ENCODE results near the gene ZNF229.

Gene ZNF229

DNA sequence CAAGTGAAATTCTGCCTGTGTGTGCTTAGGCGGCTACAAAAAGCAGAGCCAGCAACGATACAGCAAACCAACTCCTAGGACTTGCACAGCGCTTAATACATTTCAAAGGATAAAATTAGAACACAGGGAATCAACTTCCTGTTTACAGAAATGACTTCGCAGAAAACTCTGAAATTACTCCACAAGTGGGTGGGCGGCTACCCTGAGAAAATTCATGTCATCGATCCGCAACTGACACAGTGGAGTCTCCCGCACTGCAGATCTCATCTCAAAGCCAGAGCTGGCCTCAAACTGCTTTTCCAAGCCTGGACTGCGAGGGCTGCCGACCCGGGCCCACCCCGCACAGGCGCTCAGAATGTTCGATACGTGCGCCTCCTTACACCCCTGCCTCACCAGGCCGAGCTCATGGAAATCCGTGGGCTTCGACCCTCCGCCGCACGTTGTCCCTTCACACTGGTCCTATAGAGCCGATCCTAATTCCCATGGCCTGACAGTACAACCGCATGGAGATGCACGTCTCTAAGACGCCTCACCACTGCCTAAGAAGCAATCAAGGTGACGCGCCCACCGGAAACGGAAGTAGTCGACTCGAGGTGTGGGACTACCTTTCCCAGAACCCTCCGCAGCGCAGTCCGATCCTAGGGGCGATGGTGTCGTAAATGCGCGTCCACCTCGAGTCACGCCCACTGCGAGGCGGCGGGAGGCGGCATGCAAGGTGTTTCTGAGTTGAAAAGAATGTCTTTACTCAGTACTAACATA, at the start of gene ZNF229:
ZNF229 (minus strand) TSS at position 557 of the 759 bp plus-strand sequence. CDS start 5,625 bp downstream, outside the sequence.
- no peak for TF ChIP-seq GATA3 (IDR thresholded peaks at IDR 0.05; ENCODE audit: low read depth, low read length)
- TF ChIP-seq GATA2 (IDR thresholded peaks at IDR 0.05; ENCODE audit: low read depth, low read length): no peak

DNA sequence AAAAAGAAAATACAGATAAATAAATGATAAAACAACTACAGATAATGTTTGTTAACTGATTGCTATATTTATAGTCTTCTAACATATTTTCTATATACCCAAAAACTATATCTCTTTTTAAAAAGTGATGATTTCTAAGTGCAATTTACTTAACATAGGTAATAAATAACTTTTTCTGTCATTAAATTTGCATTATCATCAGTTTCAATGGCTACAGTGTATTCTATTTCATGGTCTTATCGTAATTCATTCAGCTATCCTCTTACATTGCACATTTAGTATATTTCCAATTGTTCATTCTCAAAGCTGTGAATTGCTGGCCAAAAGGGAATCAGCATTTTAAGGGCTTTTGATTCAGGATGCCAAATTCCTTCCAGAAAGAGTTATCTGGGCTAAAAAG, 48.4 kb upstream of the ZNF229 start:
- TF ChIP-seq GATA3 (IDR thresholded peaks at IDR 0.05; ENCODE audit: low read depth, low read length): no peak
- no peak for TF ChIP-seq GATA2 (IDR thresholded peaks at IDR 0.05; ENCODE audit: low read depth, low read length)

DNA sequence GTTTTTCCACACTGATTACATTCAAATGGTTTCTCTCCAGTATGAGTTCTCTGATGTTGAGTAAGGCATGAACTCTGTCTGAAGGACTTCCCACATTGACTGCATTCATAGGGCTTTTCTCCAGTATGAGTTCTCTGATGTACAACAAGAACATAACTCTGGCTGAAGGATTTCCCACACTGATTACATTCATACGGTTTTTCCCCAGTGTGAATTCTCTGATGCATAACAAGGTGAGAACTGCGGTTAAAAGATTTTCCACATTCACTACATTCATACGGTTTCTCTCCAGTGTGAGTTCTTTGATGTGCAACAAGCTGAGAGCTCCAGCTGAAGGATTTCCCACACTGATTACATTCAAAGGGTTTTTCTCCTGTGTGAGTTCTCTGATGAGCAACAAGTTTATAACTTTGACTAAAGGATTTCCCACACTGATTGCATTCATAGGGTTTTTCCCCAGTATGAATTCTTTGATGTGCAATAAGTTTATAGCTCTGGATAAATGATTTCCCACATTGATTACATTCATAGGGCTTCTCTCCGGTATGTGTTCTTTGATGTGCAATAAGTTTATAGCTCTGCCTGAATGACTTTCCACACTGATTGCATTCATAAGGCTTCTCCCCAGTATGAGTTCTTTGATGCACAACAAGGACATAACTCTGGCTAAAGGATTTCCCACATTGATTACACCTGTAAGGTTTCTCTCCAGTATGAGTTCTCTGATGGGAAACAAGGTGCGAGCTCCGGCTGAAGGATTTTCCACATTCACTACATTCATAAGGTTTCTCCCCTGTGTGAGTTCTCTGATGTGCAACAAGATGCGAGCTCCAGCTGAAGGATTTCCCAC, 28.5 kb upstream of the ZNF229 start:
- no peak for TF ChIP-seq GATA3 (IDR thresholded peaks at IDR 0.05; ENCODE audit: low read depth, low read length)
- no peak for TF ChIP-seq GATA2 (IDR thresholded peaks at IDR 0.05; ENCODE audit: low read depth, low read length)

DNA sequence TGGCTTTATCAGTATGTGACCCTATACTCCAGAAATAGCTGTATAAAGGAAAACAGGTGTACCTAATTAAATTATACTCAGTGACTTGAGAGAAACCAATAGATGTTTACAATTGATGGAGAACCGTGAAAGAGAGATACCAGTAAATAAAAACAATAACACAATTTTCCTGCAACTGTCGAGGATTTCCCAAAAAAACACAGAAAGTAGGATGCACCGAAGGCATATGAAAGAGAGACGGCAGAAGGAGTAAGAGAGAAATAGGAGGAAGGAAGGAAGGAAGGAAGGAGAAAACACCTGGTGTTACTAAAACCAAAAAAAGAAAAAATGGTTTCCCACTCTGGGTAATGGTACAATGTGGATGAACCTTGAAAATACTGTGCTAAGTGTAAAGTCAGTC, 6.8 kb upstream of the ZNF229 start:
- TF ChIP-seq GATA3 (IDR thresholded peaks at IDR 0.05; ENCODE audit: low read depth, low read length) (no peak), GATA2 (IDR thresholded peaks at IDR 0.05; ENCODE audit: low read depth, low read length) (no peak)

DNA sequence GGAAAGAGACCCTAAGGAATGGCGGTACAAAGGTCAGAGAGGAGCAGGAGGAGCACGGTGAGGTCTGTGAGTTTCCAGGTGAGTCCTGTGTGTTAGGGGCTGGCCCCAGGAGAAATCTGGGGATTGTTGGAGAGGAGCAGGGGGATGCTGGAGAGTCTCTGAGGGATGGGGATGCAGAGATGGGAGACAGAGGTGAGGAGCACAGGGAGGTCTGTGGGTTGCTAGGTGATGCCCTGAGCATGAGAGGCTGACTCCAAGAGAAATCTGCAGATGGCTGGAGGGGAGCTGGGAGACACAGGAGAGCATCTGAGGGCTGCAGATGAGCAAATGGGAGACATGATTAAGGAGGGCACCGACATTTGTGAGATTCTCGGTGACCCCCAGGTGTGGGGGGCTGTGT, 4.1 kb upstream of the ZNF229 start:
- no peak for TF ChIP-seq GATA2 (IDR thresholded peaks at IDR 0.05; ENCODE audit: low read depth, low read length)
- no peak for TF ChIP-seq GATA3 (IDR thresholded peaks at IDR 0.05; ENCODE audit: low read depth, low read length)

DNA sequence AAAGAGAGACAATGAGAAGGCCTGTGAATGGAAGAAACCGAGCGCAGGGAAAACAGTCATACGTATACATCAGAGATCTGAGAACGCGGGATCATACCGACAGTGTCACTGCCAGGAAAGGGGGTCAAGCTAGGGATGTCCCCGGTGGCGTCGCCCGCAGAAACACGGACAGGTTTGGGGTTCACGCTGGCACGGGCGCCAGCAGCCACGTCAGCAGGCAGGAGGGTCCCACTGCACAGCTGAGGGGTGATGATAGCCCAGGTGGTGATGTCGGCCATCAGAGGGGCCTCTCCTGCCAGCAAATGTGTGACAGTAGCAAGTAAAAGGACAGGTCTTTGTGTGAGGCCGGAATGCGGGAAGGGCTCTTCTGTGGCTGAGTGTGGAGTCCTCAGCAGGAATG, 3.4 kb upstream of the ZNF229 start:
- TF ChIP-seq GATA2 (IDR thresholded peaks at IDR 0.05; ENCODE audit: low read depth, low read length): no peak
- no peak for TF ChIP-seq GATA3 (IDR thresholded peaks at IDR 0.05; ENCODE audit: low read depth, low read length)

DNA sequence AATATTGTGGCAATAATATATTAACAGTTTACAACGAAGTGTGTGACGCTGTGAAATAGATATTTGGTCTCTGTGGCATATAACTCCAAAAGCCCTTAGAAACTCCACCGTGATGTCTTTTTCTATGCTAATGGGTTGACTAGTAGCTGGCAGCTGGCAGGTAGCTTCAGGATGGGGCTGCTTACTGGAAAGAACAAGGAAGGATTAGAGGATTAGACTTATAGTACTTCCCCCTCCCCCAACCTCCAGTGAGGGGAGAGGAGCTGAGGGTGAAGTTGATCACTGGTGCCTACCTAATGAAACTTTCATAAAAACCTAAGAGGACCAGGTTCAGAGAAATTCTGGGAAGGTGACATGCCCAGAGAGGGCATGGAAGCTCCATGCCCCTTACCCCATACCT, 9.8 kb downstream of the ZNF229 start:
- no peak for TF ChIP-seq GATA2 (IDR thresholded peaks at IDR 0.05; ENCODE audit: low read depth, low read length)
- no peak for TF ChIP-seq GATA3 (IDR thresholded peaks at IDR 0.05; ENCODE audit: low read depth, low read length)

DNA sequence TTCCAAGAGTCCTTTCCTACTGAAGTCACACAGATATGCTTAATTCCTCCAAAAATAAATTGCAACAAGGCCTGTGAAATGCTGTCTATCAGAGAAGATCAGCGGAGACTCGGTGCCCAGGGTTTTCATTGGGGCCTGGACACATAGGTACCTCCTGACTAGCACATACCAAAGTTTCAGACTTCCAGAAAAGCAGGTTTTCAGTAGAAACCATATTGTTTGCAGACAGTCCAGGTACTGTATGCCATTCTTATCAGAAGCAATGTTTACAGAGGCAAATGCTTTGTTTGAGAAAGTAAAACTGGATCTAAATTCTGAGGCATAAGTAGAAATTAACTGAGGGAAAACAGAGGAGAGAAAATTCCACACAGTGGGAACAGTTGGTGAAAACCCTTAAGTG, 12.8 kb downstream of the ZNF229 start:
- TF ChIP-seq GATA3 (IDR thresholded peaks at IDR 0.05; ENCODE audit: low read depth, low read length): no peak
- TF ChIP-seq GATA2 (IDR thresholded peaks at IDR 0.05; ENCODE audit: low read depth, low read length): no peak

DNA sequence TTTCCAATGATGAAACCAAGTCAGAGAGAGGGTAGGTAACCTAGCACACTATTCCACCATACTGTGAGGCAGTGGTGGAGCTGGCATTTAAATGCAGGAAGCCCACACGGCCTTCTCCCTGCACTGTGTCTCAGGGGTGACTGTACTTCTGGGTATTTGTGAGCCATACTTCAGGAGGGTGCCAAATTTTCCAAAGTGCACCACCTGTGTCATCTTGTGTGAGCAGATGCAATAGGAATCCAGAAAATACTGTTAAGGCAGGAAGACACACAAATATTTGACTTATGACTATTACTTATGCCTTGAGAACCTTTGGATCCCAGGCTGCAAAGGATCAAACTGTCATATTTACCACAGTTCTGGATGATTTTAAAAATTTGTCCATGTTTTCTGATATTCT, 17.3 kb downstream of the ZNF229 start:
- no peak for TF ChIP-seq GATA3 (IDR thresholded peaks at IDR 0.05; ENCODE audit: low read depth, low read length)
- TF ChIP-seq GATA2 (IDR thresholded peaks at IDR 0.05; ENCODE audit: low read depth, low read length): no peak

DNA sequence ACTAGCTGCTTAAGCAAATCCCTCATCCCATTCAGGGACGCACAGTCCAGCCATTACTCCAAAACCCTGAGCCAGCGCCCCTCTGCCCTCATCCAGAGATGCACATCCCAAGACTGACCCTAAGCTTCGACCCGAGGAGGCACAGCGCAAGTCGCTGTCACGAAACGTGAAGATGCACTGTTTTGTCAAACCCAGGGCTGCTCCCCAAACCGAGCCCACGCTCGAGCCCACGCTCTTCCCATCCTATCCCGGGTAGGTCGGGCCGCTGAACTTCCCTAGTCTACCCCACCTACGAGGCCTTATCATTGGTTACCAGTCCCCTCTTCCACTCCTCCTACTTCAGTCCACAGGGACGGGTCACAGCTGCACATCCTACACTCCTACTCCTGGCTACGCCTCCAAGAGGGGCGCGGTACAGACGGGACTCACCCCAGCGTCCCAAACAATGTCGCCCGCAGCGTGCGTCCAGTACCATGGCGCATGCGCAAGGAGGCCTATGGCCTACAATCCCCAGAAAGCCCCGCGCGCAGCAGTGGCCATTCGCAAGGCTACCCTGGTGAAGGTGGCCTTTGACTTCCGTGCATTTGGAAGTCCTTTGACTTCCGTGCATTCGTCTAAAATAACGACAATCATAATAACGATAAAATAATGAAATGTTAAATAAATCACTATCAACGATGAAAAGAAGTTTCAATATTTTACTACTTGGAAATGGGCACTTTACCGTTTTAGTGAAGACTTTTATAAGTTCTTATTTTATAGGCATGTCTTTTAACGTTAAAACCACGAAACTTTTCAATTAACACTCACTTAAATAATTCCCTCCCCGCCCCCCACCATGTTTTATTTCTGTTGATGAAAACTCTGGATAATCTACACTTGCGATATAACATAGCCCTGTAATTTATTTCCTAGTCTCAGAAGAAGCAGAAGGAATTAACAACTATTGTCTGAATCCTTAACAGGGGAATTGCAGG, 46.8 kb downstream of the ZNF229 start, which contains the start of gene ZNF285:
ZNF285 (minus strand) TSS at position 470 of the 977 bp plus-strand sequence. CDS start 4,395 bp downstream, outside the sequence.
- TF ChIP-seq GATA2 (IDR thresholded peaks at IDR 0.05; ENCODE audit: low read depth, low read length) (no peak), GATA3 (IDR thresholded peaks at IDR 0.05; ENCODE audit: low read depth, low read length) (no peak)
